WTC11 (cell line): ENCODE results near the gene PRKACA. TPM values are rescaled to one million over a fixed set of nuclear protein-coding genes. Genes with fewer than 3 reads are reported as not detected.

Experiments used
- ATAC-seq: fragments of 200-7000 bp; cut with Tn5 transposase; 2 replicates; pipeline ENCODE4 v1.10.0; 2021; ENCODE audit warnings: mild to moderate bottlenecking, moderate library complexity
- CTCF ChIA-PET: fragments of 300-600 bp; sonication (Branson Sonifier 250); formaldehyde crosslinking; loops from one replicate; lab custom pipeline; 2021; ENCODE audit warnings: antibody characterized with exemption; lab: Charles Lee
- POLR2A ChIA-PET: fragments of 350-600 bp; sonication (Branson Sonifier 250); formaldehyde crosslinking; loops from one replicate; lab custom pipeline; 2021; ENCODE audit warnings: antibody characterized with exemption; lab: Charles Lee
- DNase-seq: peaks from one replicate; pipeline ENCODE4 v3.0.0; 2021; ENCODE audit warnings: low spot score
- H3K27ac Mint-ChIP-seq: 2 replicates; pipeline ENCODE4 v1.8.0; 2021; ENCODE audit warnings: mixed read lengths
- H3K27me3 Mint-ChIP-seq: 2 replicates; pipeline ENCODE4 v1.8.0; 2021; ENCODE audit warnings: low read depth, mild to moderate bottlenecking, moderate library complexity, mixed read lengths
- H3K36me3 Mint-ChIP-seq: 2 replicates; pipeline ENCODE4 v1.8.0; 2021; ENCODE audit warnings: mixed read lengths
- H3K4me1 Mint-ChIP-seq: 2 replicates; pipeline ENCODE4 v1.8.0; 2022; ENCODE audit warnings: mixed read lengths
- H3K4me3 Mint-ChIP-seq: 2 replicates; pipeline ENCODE4 v1.8.0; 2021; ENCODE audit warnings: mild to moderate bottlenecking, moderate library complexity, mixed read lengths
- H3K9me3 Mint-ChIP-seq: 2 replicates; pipeline ENCODE4 v1.8.0; 2021; ENCODE audit warnings: mixed read lengths
- CREB1 ChIP-seq: sonication (generic); formaldehyde crosslinking; IDR thresholded peaks from 2 replicates; pipeline ENCODE4 v1.8.0; 2023; ENCODE audit warnings: mild to moderate bottlenecking, missing genetic modification reagents
- CREM ChIP-seq: sonication (generic); formaldehyde crosslinking; IDR thresholded peaks from 2 replicates; pipeline ENCODE4 v1.8.1; 2022; ENCODE audit warnings: mild to moderate bottlenecking, missing genetic modification reagents, moderate library complexity
- E2F4 ChIP-seq: sonication (generic); formaldehyde crosslinking; IDR thresholded peaks from 2 replicates; pipeline ENCODE4 v1.8.1; 2022; ENCODE audit warnings: low read depth, mild to moderate bottlenecking, moderate library complexity, missing genetic modification reagents, borderline replicate concordance
- E2F5 ChIP-seq: sonication (generic); formaldehyde crosslinking; IDR thresholded peaks from 2 replicates; pipeline ENCODE4 v1.8.1; 2022; ENCODE audit warnings: mild to moderate bottlenecking, moderate library complexity, missing genetic modification reagents
- ELF4 ChIP-seq: sonication (generic); formaldehyde crosslinking; IDR thresholded peaks from 2 replicates; pipeline ENCODE4 v1.8.1; 2022; ENCODE audit warnings: low read depth, mild to moderate bottlenecking, moderate library complexity, missing genetic modification reagents
- FOXP1 ChIP-seq: sonication (generic); formaldehyde crosslinking; IDR thresholded peaks from 2 replicates; pipeline ENCODE4 v1.8.0; 2022; ENCODE audit warnings: missing genetic modification reagents, mild to moderate bottlenecking, moderate library complexity, borderline replicate concordance
- GRHL2 ChIP-seq: fragments of 250-450 bp; sonication (Bioruptor Pico); IDR thresholded peaks from 2 replicates; pipeline ENCODE4 v1.8.0; 2022; ENCODE audit warnings: mild to moderate bottlenecking, moderate library complexity; ENCODE audit not compliant: insufficient replicate concordance, severe bottlenecking
- HMGA2 ChIP-seq: fragments of 250-450 bp; sonication (Bioruptor Pico); IDR thresholded peaks from 2 replicates; pipeline ENCODE4 v1.4.0; 2021; ENCODE audit warnings: mild to moderate bottlenecking, moderate library complexity
- IRF2 ChIP-seq: sonication (generic); formaldehyde crosslinking; IDR thresholded peaks from 2 replicates; pipeline ENCODE4 v1.8.0; 2022; ENCODE audit warnings: low read depth, missing genetic modification reagents, borderline replicate concordance
- JAZF1 ChIP-seq: fragments of 250-450 bp; sonication (Bioruptor Pico); IDR thresholded peaks from 2 replicates; pipeline ENCODE4 v1.9.0; 2021; ENCODE audit warnings: moderate library complexity, mild to moderate bottlenecking, inconsistent platforms
- KAT7 ChIP-seq: sonication (generic); formaldehyde crosslinking; IDR thresholded peaks from 2 replicates; pipeline ENCODE4 v1.8.1; 2023; ENCODE audit warnings: missing genetic modification reagents, mild to moderate bottlenecking, borderline replicate concordance
- NFATC4 ChIP-seq: fragments of 250-450 bp; sonication (Bioruptor Pico); IDR thresholded peaks from 2 replicates; pipeline ENCODE4 v1.9.0; 2021; ENCODE audit warnings: mild to moderate bottlenecking
- NFE2L1 ChIP-seq: sonication (generic); formaldehyde crosslinking; IDR thresholded peaks from 2 replicates; pipeline ENCODE4 v1.8.1; 2023; ENCODE audit warnings: missing genetic modification reagents
- NR3C1 ChIP-seq: sonication (generic); formaldehyde crosslinking; conservative IDR thresholded peaks from 2 replicates; pipeline ENCODE4 v1.8.1; 2023; ENCODE audit warnings: low read depth, mild to moderate bottlenecking, missing genetic modification reagents
- OVOL2 ChIP-seq: fragments of 250-450 bp; sonication (Bioruptor Pico); IDR thresholded peaks from 2 replicates; pipeline ENCODE4 v1.9.0; 2021; ENCODE audit warnings: mild to moderate bottlenecking, borderline replicate concordance
- PRRX2 ChIP-seq: fragments of 250-450 bp; sonication (Bioruptor Pico); IDR thresholded peaks from 2 replicates; pipeline ENCODE4 v1.8.0; 2021; ENCODE audit warnings: mild to moderate bottlenecking
- SOX15 ChIP-seq: fragments of 250-450 bp; sonication (Bioruptor Pico); IDR thresholded peaks from 2 replicates; pipeline ENCODE4 v1.9.0; 2021; ENCODE audit warnings: mild to moderate bottlenecking
- TCF7 ChIP-seq: sonication (generic); formaldehyde crosslinking; IDR thresholded peaks from 2 replicates; pipeline ENCODE4 v1.8.0; 2022; ENCODE audit warnings: mild to moderate bottlenecking, low read depth, missing genetic modification reagents, moderate library complexity
- TP53 ChIP-seq: sonication (generic); formaldehyde crosslinking; IDR thresholded peaks from 2 replicates; pipeline ENCODE4 v1.8.1; 2023; ENCODE audit warnings: mild to moderate bottlenecking, missing genetic modification reagents
- ZNF138 ChIP-seq: sonication (generic); formaldehyde crosslinking; conservative IDR thresholded peaks from 2 replicates; pipeline ENCODE4 v1.8.1; 2022; ENCODE audit warnings: mild to moderate bottlenecking, moderate library complexity, missing genetic modification reagents
- ZNF263 ChIP-seq: sonication (generic); formaldehyde crosslinking; IDR thresholded peaks from 2 replicates; pipeline ENCODE4 v1.8.1; 2022; ENCODE audit warnings: low read depth, mild to moderate bottlenecking, moderate library complexity, missing genetic modification reagents
- ZNF423 ChIP-seq: fragments of 250-450 bp; sonication (Bioruptor Pico); IDR thresholded peaks from 2 replicates; pipeline ENCODE4 v2.1.2; 2022; ENCODE audit warnings: mild to moderate bottlenecking, moderate library complexity
- total RNA-seq: library from RNA; stranded (reverse); gene quantifications from 3 replicates; pipeline ENCODE4 v1.2.3, GENCODE V29; 2021
- TF ChIP-seq, protein P1 (sequence below): sonication (generic); formaldehyde crosslinking; conservative IDR thresholded peaks from 2 replicates; pipeline ENCODE4 v1.8.1; 2022; ENCODE audit warnings: mild to moderate bottlenecking, missing genetic modification reagents
- TF ChIP-seq, protein P2 (sequence below): sonication (generic); formaldehyde crosslinking; IDR thresholded peaks from 2 replicates; pipeline ENCODE4 v1.8.1; 2023; ENCODE audit warnings: mild to moderate bottlenecking, missing genetic modification reagents
- TF ChIP-seq, protein P3 (sequence below): sonication (generic); formaldehyde crosslinking; IDR thresholded peaks from 2 replicates; pipeline ENCODE4 v1.8.0; 2023; ENCODE audit warnings: missing genetic modification reagents, mild to moderate bottlenecking, borderline replicate concordance

PRKACA gene
- total RNA-seq, 1 experiment from 2014 or later = 37.8 TPM

GRCh38 chr19:14127929-14128509 is 10.5 kb upstream of the PRKACA start:
- H3K27me3 Mint-ChIP-seq = peaks cover 11% of the 10 kb centered on the region; the same call in 1 of the 2 replicates
- no peaks in the 10 kb centered on the region for H3K9me3 Mint-ChIP-seq
- no peak overlapping the region for H3K27ac Mint-ChIP-seq
- no peak overlapping the region for H3K4me3 Mint-ChIP-seq
- TF ChIP-seq ZNF263 (CRISPR knock-in tag) = no peak
- TF ChIP-seq PRRX2 (CRISPR knock-in tag) = no peak
- TF ChIP-seq CREB1 (CRISPR knock-in tag) = no peak
- no peak for TF ChIP-seq CREM
- TF ChIP-seq KAT7 (CRISPR knock-in tag) = no peak
- TF ChIP-seq TP53 = no peak
- TF ChIP-seq OVOL2 (CRISPR knock-in tag) = no peak
- ChIA-PET CTCF (interaction anchor here (1.6 kb wide), 1 partner anchor 9 kb away, joined by 3 read pairs; the partner anchor contains the start of gene ASF1B), POLR2A (interaction anchor here (0.7 kb wide), 1 partner anchor 175 kb away, joined by 3 read pairs; no protein-coding TSS in a partner anchor)
- no peaks in the 10 kb centered on the region for H3K4me1 Mint-ChIP-seq
- H3K36me3 Mint-ChIP-seq = peaks cover 39% of the 10 kb centered on the region
- DNase-seq = no peak
- no peak for ATAC-seq

DNA sequence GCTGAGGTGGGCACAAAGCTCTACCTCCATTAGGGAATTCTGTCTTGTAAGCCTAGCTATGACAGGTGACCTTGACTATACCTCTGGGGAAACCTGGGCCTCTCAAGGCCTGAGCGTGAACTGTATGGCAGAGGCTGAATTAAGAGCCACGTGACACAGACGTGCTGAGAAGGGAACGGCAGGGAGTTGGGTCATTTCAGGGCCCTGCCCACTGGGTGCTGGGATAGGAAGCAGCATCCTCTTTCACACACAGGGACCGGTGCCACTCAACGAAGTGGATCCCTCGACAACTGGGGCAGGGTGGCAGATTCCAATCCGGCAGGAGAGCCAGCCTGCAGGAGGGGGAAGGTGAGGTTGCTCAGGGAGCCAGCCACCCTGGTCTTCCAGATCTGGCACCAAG is 9.6 kb upstream of the PRKACA start:
- POLR2A ChIA-PET = no interaction called here
- no peak for DNase-seq
- TF ChIP-seq, protein P1, sequence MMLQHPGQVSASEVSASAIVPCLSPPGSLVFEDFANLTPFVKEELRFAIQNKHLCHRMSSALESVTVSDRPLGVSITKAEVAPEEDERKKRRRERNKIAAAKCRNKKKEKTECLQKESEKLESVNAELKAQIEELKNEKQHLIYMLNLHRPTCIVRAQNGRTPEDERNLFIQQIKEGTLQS = no peak
- TF ChIP-seq TCF7 (CRISPR knock-in tag) = no peak
- no peak for TF ChIP-seq NR3C1 (CRISPR knock-in tag)
- TF ChIP-seq GRHL2 (CRISPR knock-in tag) = no peak
- TF ChIP-seq NFE2L1 = no peak
- TF ChIP-seq ZNF138 (CRISPR knock-in tag) = no peak
- no peak for TF ChIP-seq JAZF1 (CRISPR knock-in tag)
- TF ChIP-seq ELF4 (CRISPR knock-in tag) = no peak
- TF ChIP-seq, protein P2, sequence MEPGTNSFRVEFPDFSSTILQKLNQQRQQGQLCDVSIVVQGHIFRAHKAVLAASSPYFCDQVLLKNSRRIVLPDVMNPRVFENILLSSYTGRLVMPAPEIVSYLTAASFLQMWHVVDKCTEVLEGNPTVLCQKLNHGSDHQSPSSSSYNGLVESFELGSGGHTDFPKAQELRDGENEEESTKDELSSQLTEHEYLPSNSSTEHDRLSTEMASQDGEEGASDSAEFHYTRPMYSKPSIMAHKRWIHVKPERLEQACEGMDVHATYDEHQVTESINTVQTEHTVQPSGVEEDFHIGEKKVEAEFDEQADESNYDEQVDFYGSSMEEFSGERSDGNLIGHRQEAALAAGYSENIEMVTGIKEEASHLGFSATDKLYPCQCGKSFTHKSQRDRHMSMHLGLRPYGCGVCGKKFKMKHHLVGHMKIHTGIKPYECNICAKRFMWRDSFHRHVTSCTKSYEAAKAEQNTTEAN = no peak
- no peak for TF ChIP-seq FOXP1 (CRISPR knock-in tag)
- TF ChIP-seq HMGA2 = no peak
- TF ChIP-seq SOX15 (CRISPR knock-in tag) = no peak
- TF ChIP-seq KAT7 (CRISPR knock-in tag) = no peak
- TF ChIP-seq IRF2 (CRISPR knock-in tag) = no peak
- TF ChIP-seq E2F4 (CRISPR knock-in tag) = no peak
- no peak for TF ChIP-seq ZNF423
- no peak for TF ChIP-seq E2F5 (CRISPR knock-in tag)
- TF ChIP-seq, protein P3, sequence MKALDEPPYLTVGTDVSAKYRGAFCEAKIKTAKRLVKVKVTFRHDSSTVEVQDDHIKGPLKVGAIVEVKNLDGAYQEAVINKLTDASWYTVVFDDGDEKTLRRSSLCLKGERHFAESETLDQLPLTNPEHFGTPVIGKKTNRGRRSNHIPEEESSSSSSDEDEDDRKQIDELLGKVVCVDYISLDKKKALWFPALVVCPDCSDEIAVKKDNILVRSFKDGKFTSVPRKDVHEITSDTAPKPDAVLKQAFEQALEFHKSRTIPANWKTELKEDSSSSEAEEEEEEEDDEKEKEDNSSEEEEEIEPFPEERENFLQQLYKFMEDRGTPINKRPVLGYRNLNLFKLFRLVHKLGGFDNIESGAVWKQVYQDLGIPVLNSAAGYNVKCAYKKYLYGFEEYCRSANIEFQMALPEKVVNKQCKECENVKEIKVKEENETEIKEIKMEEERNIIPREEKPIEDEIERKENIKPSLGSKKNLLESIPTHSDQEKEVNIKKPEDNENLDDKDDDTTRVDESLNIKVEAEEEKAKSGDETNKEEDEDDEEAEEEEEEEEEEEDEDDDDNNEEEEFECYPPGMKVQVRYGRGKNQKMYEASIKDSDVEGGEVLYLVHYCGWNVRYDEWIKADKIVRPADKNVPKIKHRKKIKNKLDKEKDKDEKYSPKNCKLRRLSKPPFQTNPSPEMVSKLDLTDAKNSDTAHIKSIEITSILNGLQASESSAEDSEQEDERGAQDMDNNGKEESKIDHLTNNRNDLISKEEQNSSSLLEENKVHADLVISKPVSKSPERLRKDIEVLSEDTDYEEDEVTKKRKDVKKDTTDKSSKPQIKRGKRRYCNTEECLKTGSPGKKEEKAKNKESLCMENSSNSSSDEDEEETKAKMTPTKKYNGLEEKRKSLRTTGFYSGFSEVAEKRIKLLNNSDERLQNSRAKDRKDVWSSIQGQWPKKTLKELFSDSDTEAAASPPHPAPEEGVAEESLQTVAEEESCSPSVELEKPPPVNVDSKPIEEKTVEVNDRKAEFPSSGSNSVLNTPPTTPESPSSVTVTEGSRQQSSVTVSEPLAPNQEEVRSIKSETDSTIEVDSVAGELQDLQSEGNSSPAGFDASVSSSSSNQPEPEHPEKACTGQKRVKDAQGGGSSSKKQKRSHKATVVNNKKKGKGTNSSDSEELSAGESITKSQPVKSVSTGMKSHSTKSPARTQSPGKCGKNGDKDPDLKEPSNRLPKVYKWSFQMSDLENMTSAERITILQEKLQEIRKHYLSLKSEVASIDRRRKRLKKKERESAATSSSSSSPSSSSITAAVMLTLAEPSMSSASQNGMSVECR (CRISPR knock-in tag) = no peak
- no peak for TF ChIP-seq NFATC4 (CRISPR knock-in tag)
- TF ChIP-seq, all 79 proteins: peak for 0
- peaks cover 11% of the 10 kb centered on the region; the same call in 1 of the 2 replicates for H3K27me3 Mint-ChIP-seq
- no peaks in the 10 kb centered on the region for H3K9me3 Mint-ChIP-seq
- no peaks in the 10 kb centered on the region for H3K4me1 Mint-ChIP-seq
- H3K27ac Mint-ChIP-seq = no peak overlapping the region
- no peak for ATAC-seq
- CTCF ChIA-PET = no interaction called here
- peaks cover 41% of the 10 kb centered on the region for H3K36me3 Mint-ChIP-seq
- H3K4me3 Mint-ChIP-seq = no peak overlapping the region
